SU-DHL-6 (cell line): ENCODE data around the gene CCPG1.

Experiments
- H2AFZ ChIP-seq: fragments of 200-600 bp; sonication (generic); 2 replicates; pipeline ENCODE4 v1.6.1; 2014; ENCODE audit warnings: low read depth, mild to moderate bottlenecking, moderate library complexity, mixed read lengths, antibody characterized with exemption, low read length; ENCODE audit not compliant: severe bottlenecking
- H3F3A ChIP-seq: fragments of 200-600 bp; shearing (Covaris generic); 2 replicates; pipeline ENCODE4 v1.6.0; 2016; ENCODE audit warnings: antibody characterized with exemption, mild to moderate bottlenecking; ENCODE audit not compliant: insufficient read depth
- H3K27ac ChIP-seq: fragments of 200-600 bp; sonication (generic); 2 replicates; pipeline ENCODE4 v1.5.1; 2016; ENCODE audit warnings: low read depth, mild to moderate bottlenecking, low read length, moderate library complexity, mixed read lengths
- H3K27me3 ChIP-seq: fragments of 200-600 bp; sonication (generic), shearing (Covaris generic); 2 replicates; pipeline ENCODE4 v1.6.0; 2014; ENCODE audit warnings: mild to moderate bottlenecking, low read length
- H3K36me3 ChIP-seq: fragments of 200-600 bp; sonication (generic); 2 replicates; pipeline ENCODE4 v1.6.1; 2014; ENCODE audit warnings: mild to moderate bottlenecking, low read length, mixed read lengths
- H3K4me2 ChIP-seq: fragments of 300-600, 200-600 bp; shearing (Covaris generic), sonication (generic); 2 replicates; pipeline ENCODE4 v1.6.0; 2014; ENCODE audit warnings: low read length, low read depth, mild to moderate bottlenecking; ENCODE audit not compliant: poor library complexity, severe bottlenecking
- H3K4me3 ChIP-seq: fragments of 200-600 bp; sonication (generic); 2 replicates; pipeline ENCODE4 v1.5.1; 2014; ENCODE audit warnings: antibody characterized with exemption, low read length, mild to moderate bottlenecking, mixed read lengths; ENCODE audit not compliant: insufficient read depth, poor library complexity, severe bottlenecking
- H3K79me2 ChIP-seq: fragments of 200-600 bp; sonication (generic); 2 replicates; pipeline ENCODE4 v1.6.1; 2014; ENCODE audit warnings: mild to moderate bottlenecking, low read length, moderate library complexity; ENCODE audit not compliant: insufficient read depth
- H3K9ac ChIP-seq: fragments of 200-600 bp; sonication (generic); 2 replicates; pipeline ENCODE4 v1.7.0; 2014; ENCODE audit warnings: mild to moderate bottlenecking, low read length
- H3K9me2 ChIP-seq: fragments of 200-600 bp; sonication (generic); replicated peaks from 2 replicates; pipeline ENCODE4 v1.6.1; 2014; ENCODE audit warnings: low read length; ENCODE audit not compliant: insufficient read depth
- H3K9me3 ChIP-seq: fragments of 200-600 bp; sonication (generic); 2 replicates; pipeline ENCODE4 v1.6.1; 2014; ENCODE audit warnings: low read length, mixed read lengths; ENCODE audit not compliant: insufficient read depth
- H4K20me1 ChIP-seq: fragments of 200-600 bp; sonication (generic); 2 replicates; pipeline ENCODE4 v1.6.1; 2014; ENCODE audit warnings: low read depth, mild to moderate bottlenecking, antibody characterized with exemption, low read length, moderate library complexity, mixed read lengths
- CTCF ChIP-seq: fragments of 200-600 bp; sonication (generic); IDR thresholded peaks from one replicate; pipeline ENCODE4 v1.5.1; 2017; ENCODE audit warnings: antibody characterized with exemption, mild to moderate bottlenecking, low read length, moderate library complexity; ENCODE audit not compliant: insufficient read depth, poor library complexity, severe bottlenecking
- EZH2phosphoT487 ChIP-seq: fragments of 200-600 bp; sonication (generic), shearing (Covaris generic); conservative IDR thresholded peaks from 2 replicates; pipeline ENCODE4 v1.6.1; 2018; ENCODE audit warnings: mild to moderate bottlenecking, antibody characterized with exemption, low read length, moderate library complexity, mixed read lengths

CCPG1 gene

DNA sequence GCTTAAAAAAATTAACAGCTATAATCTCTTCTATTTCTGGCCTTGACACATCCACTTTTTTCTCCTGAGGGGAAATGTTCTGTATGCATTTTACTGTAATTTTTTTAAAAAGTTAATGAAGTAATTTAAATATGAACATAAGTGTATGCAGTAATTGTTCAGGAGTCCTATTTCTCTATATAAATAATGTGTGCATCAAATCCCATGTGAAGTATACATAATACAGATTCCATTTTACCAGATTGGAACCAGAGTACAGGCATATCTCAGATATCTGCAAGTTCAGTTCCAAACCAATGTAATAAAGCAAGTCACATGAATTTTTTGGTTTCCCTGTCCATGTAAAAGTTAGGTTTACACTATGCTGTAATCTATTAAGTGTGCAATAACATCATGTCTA is 26.6 kb downstream of the CCPG1 start:
- H4K20me1 ChIP-seq = no peaks in the 10 kb centered on the region
- no peaks in the 10 kb centered on the region for H3K9me3 ChIP-seq
- H3K4me3 ChIP-seq = no peak overlapping the region
- no peaks in the 10 kb centered on the region for H3K9me2 ChIP-seq
- H3K4me2 ChIP-seq = no peak overlapping the region
- no peak overlapping the region for H3K9ac ChIP-seq
- no peaks in the 10 kb centered on the region for H3K36me3 ChIP-seq
- H2AFZ ChIP-seq = no peak overlapping the region
- TF ChIP-seq CTCF (no peak), EZH2phosphoT487 (no peak)
- H3F3A ChIP-seq = no peaks in the 10 kb centered on the region
- H3K79me2 ChIP-seq = no peaks in the 10 kb centered on the region
- H3K27me3 ChIP-seq = no peaks in the 10 kb centered on the region
- no peak overlapping the region for H3K27ac ChIP-seq

DNA sequence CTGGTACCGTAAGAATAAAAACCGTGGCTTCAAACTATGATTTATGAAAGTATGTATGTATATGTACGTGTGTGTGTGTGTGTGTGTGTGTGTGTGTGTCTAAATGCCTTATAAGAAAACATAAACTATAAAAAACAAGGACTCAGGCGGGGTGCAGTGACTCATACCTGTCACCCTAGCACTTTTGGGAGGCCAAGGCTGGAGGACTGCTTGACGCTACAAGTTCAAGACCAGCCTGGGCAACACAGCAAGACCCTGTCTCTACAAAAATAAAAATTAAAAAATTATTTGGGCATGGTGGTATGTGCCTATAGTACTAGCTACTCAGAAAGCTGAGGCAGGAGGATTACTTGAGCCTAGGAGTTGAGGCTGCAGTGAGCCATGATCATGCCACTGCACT is 29.1 kb downstream of the CCPG1 start:
- Histone ChIP-seq H3K4me3 (no peak overlapping the region), H3K9ac (no peak overlapping the region), H3K4me2 (no peak overlapping the region), H3F3A (no peaks in the 10 kb centered on the region), H4K20me1 (no peaks in the 10 kb centered on the region), H3K27ac (no peak overlapping the region), H3K36me3 (0 out of 2 replicates have a peak, but pooled peaks cover 2% of the 10 kb centered on the region), H3K9me2 (no peaks in the 10 kb centered on the region), H3K79me2 (no peaks in the 10 kb centered on the region), H3K9me3 (no peaks in the 10 kb centered on the region), H3K27me3 (no peaks in the 10 kb centered on the region), H2AFZ (no peak overlapping the region)
- TF ChIP-seq CTCF = no peak
- TF ChIP-seq EZH2phosphoT487 = no peak

GRCh38 chr15:55372701-55373440 is 35.3 kb downstream of the CCPG1 start:
- no peaks in the 10 kb centered on the region for H4K20me1 ChIP-seq
- H3F3A ChIP-seq = no peaks in the 10 kb centered on the region
- no peak overlapping the region for H2AFZ ChIP-seq
- no peak for TF ChIP-seq CTCF
- no peak for TF ChIP-seq EZH2phosphoT487
- peak overlapping the region; percentile 22 for H3K4me2 ChIP-seq
- H3K79me2 ChIP-seq = no peaks in the 10 kb centered on the region
- no peaks in the 10 kb centered on the region for H3K27me3 ChIP-seq
- H3K9me2 ChIP-seq = no peaks in the 10 kb centered on the region
- no peak overlapping the region for H3K4me3 ChIP-seq
- no peaks in the 10 kb centered on the region for H3K9me3 ChIP-seq
- no peak overlapping the region for H3K9ac ChIP-seq
- no peak overlapping the region for H3K27ac ChIP-seq
- H3K36me3 ChIP-seq = 0 out of 2 replicates have a peak, but pooled peaks cover 2% of the 10 kb centered on the region
